Activated T-helper 1 cell treated with anti-CD3 and anti-CD28 coated beads, Interleukin-12 subunit alpha, Interleukin-12 subunit beta, Interleukin-2, Interleukin-4 antibody, amounts not matched to agents 30 ng/mL and 10 ng/mL and 1 ng/mL, durations not matched to agents 14 hours and 24 hours and 36 hours (primary cell): Measurements from ENCODE around the gene LIN37. TPM values are rescaled to one million over a fixed set of nuclear protein-coding genes. Genes with fewer than 3 reads are reported as not detected.
"Not testable (repeated sequence)": the region's sequence is repeated elsewhere in the genome, so short reads cannot be mapped to it uniquely, and the experiment has no call there.

Source experiments
- DNase-seq: peaks from one replicate; pipeline ENCODE4 v3.0.0; 2021; ENCODE audit warnings: low spot score
- H3K27ac Mint-ChIP-seq: one replicate; pipeline ENCODE4 v1.8.0; 2021; ENCODE audit warnings: mild to moderate bottlenecking, mixed read lengths
- H3K27me3 Mint-ChIP-seq: one replicate; pipeline ENCODE4 v1.8.0; 2022; ENCODE audit warnings: mild to moderate bottlenecking, moderate library complexity, mixed read lengths; ENCODE audit not compliant: insufficient read depth
- H3K36me3 Mint-ChIP-seq: one replicate; pipeline ENCODE4 v1.8.0; 2021; ENCODE audit warnings: low read depth, mixed read lengths
- H3K4me1 Mint-ChIP-seq: one replicate; pipeline ENCODE4 v1.8.0; 2021; ENCODE audit warnings: low read depth, mixed read lengths
- H3K4me3 Mint-ChIP-seq: one replicate; pipeline ENCODE4 v1.8.0; 2021; ENCODE audit warnings: mild to moderate bottlenecking, moderate library complexity, mixed read lengths
- H3K9me3 Mint-ChIP-seq: one replicate; pipeline ENCODE4 v1.8.0; 2021; ENCODE audit warnings: mixed read lengths
- intact Hi-C: fragments of 100-400 bp; cut with micrococcal nuclease; formaldehyde crosslinking; loops from one replicate; pipeline ENCODE4 v1.15.1; 2024
- total RNA-seq: library from RNA; stranded (reverse); gene quantifications from 2 replicates; pipeline ENCODE4 v1.2.3, GENCODE V29; 2022

Gene LIN37
- total RNA-seq, 1 donor from 2014 or later: 9.3 TPM

- H3K36me3 Mint-ChIP-seq: peaks cover 2% of the 10 kb centered on the region
- intact Hi-C loops: no loop called here
- H3K27ac Mint-ChIP-seq: no peak overlapping the region
- no peak overlapping the region for H3K4me3 Mint-ChIP-seq
- peaks cover under 1% of the 10 kb centered on the region for H3K27me3 Mint-ChIP-seq
- no peaks in the 10 kb centered on the region for H3K4me1 Mint-ChIP-seq
- DNase-seq: no peak
- no peaks in the 10 kb centered on the region for H3K9me3 Mint-ChIP-seq
Observed at GRCh38 chr19:35789978-35790944, 41.9 kb downstream of the LIN37 start.

- H3K27ac Mint-ChIP-seq: no peak overlapping the region
- H3K4me1 Mint-ChIP-seq: no peaks in the 10 kb centered on the region
- H3K27me3 Mint-ChIP-seq: peaks cover 7% of the 10 kb centered on the region
- no peaks in the 10 kb centered on the region for H3K36me3 Mint-ChIP-seq
- DNase-seq: no peak
- intact Hi-C loops: no loop called here
- no peak overlapping the region for H3K4me3 Mint-ChIP-seq
- H3K9me3 Mint-ChIP-seq: no peaks in the 10 kb centered on the region
Observed at GRCh38 chr19:35790981-35791813, 42.8 kb downstream of the LIN37 start.

GRCh38 chr19:35791814-35792279 is 43.5 kb downstream of the LIN37 start:
- no peak overlapping the region for H3K27ac Mint-ChIP-seq
- H3K4me1 Mint-ChIP-seq: no peaks in the 10 kb centered on the region
- DNase-seq: no peak
- no peaks in the 10 kb centered on the region for H3K9me3 Mint-ChIP-seq
- H3K36me3 Mint-ChIP-seq: no peaks in the 10 kb centered on the region
- H3K27me3 Mint-ChIP-seq: peaks cover 12% of the 10 kb centered on the region
- H3K4me3 Mint-ChIP-seq: no peak overlapping the region
- intact Hi-C loops: no loop called here

GRCh38 chr19:35792312-35792711 is 43.9 kb downstream of the LIN37 start:
- no peak overlapping the region for H3K4me3 Mint-ChIP-seq
- peaks cover 17% of the 10 kb centered on the region for H3K27me3 Mint-ChIP-seq
- no peak for DNase-seq
- no peaks in the 10 kb centered on the region for H3K9me3 Mint-ChIP-seq
- intact Hi-C loops: no loop called here
- H3K4me1 Mint-ChIP-seq: no peaks in the 10 kb centered on the region
- H3K27ac Mint-ChIP-seq: no peak overlapping the region
- H3K36me3 Mint-ChIP-seq: no peaks in the 10 kb centered on the region

- H3K27me3 Mint-ChIP-seq: peaks cover 20% of the 10 kb centered on the region
- H3K4me1 Mint-ChIP-seq: no peaks in the 10 kb centered on the region
- intact Hi-C loops: no loop called here
- no peak overlapping the region for H3K4me3 Mint-ChIP-seq
- H3K9me3 Mint-ChIP-seq: no peaks in the 10 kb centered on the region
- no peak for DNase-seq
- no peaks in the 10 kb centered on the region for H3K36me3 Mint-ChIP-seq
- H3K27ac Mint-ChIP-seq: no peak overlapping the region
Observed at GRCh38 chr19:35792888-35793287, 44.5 kb downstream of the LIN37 start.

GRCh38 chr19:35793381-35794165 is 45.2 kb downstream of the LIN37 start:
- H3K9me3 Mint-ChIP-seq: no peaks in the 10 kb centered on the region
- no peak for DNase-seq
- intact Hi-C loops: no loop called here
- H3K27ac Mint-ChIP-seq: no peak overlapping the region
- H3K4me3 Mint-ChIP-seq: no peak overlapping the region
- no peaks in the 10 kb centered on the region for H3K4me1 Mint-ChIP-seq
- no peaks in the 10 kb centered on the region for H3K36me3 Mint-ChIP-seq
- H3K27me3 Mint-ChIP-seq: peaks cover 25% of the 10 kb centered on the region

GRCh38 chr19:35795564-35795963 is 47.2 kb downstream of the LIN37 start:
- H3K4me3 Mint-ChIP-seq, H3K4me1 Mint-ChIP-seq, H3K9me3 Mint-ChIP-seq, H3K27ac Mint-ChIP-seq, intact Hi-C loops, H3K36me3 Mint-ChIP-seq, DNase-seq: not testable (repeated sequence)
- peaks cover 32% of the 10 kb centered on the region for H3K27me3 Mint-ChIP-seq

GRCh38 chr19:35796645-35797542 is 48.5 kb downstream of the LIN37 start:
- no peak overlapping the region for H3K27ac Mint-ChIP-seq

GRCh38 chr19:35797663-35798062 is 49.3 kb downstream of the LIN37 start:
- Mint-ChIP-seq H3K27me3 (peaks cover 32% of the 10 kb centered on the region), H3K9me3 (no peaks in the 10 kb centered on the region), H3K36me3 (no peaks in the 10 kb centered on the region), H3K27ac (no peak overlapping the region), H3K4me1 (no peaks in the 10 kb centered on the region), H3K4me3 (no peak overlapping the region)
- intact Hi-C loops: no loop called here
- DNase-seq: no peak

More at GRCh38 chr19:35796645-35797542, 48.5 kb downstream of the LIN37 start:
- Mint-ChIP-seq H3K36me3 (no peaks in the 10 kb centered on the region), H3K27me3 (peaks cover 32% of the 10 kb centered on the region), H3K4me3 (no peak overlapping the region), H3K4me1 (no peaks in the 10 kb centered on the region), H3K9me3 (no peaks in the 10 kb centered on the region)
- intact Hi-C loops: no loop called here
- no peak for DNase-seq

- peaks cover 10% of the 10 kb centered on the region for H3K4me1 Mint-ChIP-seq
- no peaks in the 10 kb centered on the region for H3K36me3 Mint-ChIP-seq
- H3K9me3 Mint-ChIP-seq: no peaks in the 10 kb centered on the region
- intact Hi-C loops: no loop called here
- DNase-seq: no peak
- H3K27me3 Mint-ChIP-seq: peaks cover 25% of the 10 kb centered on the region
- no peak overlapping the region for H3K4me3 Mint-ChIP-seq
- H3K27ac Mint-ChIP-seq: no peak overlapping the region
Observed at GRCh38 chr19:35801828-35802227, 53.5 kb downstream of the LIN37 start.
